Activated CD4-positive, alpha-beta T cell treated with anti-CD3 and anti-CD28 coated beads, Interleukin-2, amount 10 ng/mL, durations not matched to agents 24 days and 14 days (primary cell): Measurements from ENCODE around the gene AMFR. TPM values are rescaled to one million over a fixed set of nuclear protein-coding genes. Genes with fewer than 3 reads are reported as not detected.

Source experiments
- DNase-seq: peaks from one replicate; pipeline ENCODE4 v3.0.0; 2022
- H3K27ac Mint-ChIP-seq: one replicate; pipeline ENCODE4 v1.8.0; 2022; ENCODE audit warnings: mild to moderate bottlenecking, mixed read lengths
- H3K27me3 Mint-ChIP-seq: one replicate; pipeline ENCODE4 v1.8.0; 2022; ENCODE audit warnings: mixed read lengths
- H3K36me3 Mint-ChIP-seq: one replicate; pipeline ENCODE4 v1.8.0; 2022; ENCODE audit warnings: low read depth, mild to moderate bottlenecking, mixed read lengths
- H3K4me1 Mint-ChIP-seq: one replicate; pipeline ENCODE4 v1.8.0; 2021; ENCODE audit warnings: mixed read lengths
- H3K4me3 Mint-ChIP-seq: one replicate; pipeline ENCODE4 v1.8.0; 2022; ENCODE audit warnings: mild to moderate bottlenecking, moderate library complexity, mixed read lengths
- H3K9me3 Mint-ChIP-seq: one replicate; pipeline ENCODE4 v1.8.0; 2021; ENCODE audit warnings: mixed read lengths
- intact Hi-C: fragments of 100-400 bp; cut with micrococcal nuclease; formaldehyde crosslinking; loops from one replicate; pipeline ENCODE4 v1.15.1; 2023
- total RNA-seq: library from RNA; stranded (reverse); gene quantifications from 2 replicates; pipeline ENCODE4 v1.2.3, GENCODE V29; 2022

AMFR gene
- total RNA-seq, 1 donor from 2014 or later: 50.6 TPM

DNA sequence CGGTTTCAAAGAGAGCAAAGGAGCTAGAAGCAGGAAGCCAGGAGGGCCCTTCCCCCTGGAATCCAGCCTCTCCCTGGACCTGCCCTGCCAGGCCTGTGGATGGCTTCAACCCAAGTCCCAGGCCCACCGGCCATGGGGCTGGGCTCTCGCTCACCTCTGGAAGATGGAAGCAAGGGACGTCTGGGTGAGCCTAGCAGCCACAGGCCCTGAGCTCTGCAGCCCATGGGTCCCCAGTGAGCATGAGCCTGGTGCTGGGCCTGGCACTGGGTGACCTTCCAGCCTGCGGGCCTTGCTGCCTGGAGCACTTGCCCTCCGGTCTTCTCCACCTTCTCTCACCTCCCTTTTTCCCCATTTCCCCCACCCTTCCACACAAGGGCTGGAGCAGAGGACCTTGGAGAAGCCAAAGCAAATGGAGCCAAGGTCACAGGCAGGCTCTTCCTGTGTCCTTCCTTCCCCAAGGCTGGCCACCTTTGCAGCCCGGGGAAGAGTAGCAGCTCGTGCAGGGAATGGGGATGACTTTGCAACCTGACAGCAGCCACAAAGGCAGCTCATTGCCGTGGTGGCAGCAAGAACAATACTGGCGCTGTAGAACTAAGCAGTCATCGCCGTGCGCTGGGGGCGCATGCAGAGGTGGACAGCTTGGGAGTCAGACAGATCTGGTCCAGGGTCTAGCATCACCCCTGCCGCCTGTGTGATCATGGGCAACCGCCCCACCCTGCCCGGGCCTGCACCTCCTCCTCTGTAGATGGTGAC lies 86.6 kb downstream of the AMFR start:
- Mint-ChIP-seq H3K36me3 (no peaks in the 10 kb centered on the region), H3K27me3 (no peaks in the 10 kb centered on the region), H3K4me1 (no peaks in the 10 kb centered on the region), H3K27ac (no peak overlapping the region), H3K9me3 (no peaks in the 10 kb centered on the region), H3K4me3 (no peak overlapping the region)
- no peak for DNase-seq
- intact Hi-C loops: no loop called here

DNA sequence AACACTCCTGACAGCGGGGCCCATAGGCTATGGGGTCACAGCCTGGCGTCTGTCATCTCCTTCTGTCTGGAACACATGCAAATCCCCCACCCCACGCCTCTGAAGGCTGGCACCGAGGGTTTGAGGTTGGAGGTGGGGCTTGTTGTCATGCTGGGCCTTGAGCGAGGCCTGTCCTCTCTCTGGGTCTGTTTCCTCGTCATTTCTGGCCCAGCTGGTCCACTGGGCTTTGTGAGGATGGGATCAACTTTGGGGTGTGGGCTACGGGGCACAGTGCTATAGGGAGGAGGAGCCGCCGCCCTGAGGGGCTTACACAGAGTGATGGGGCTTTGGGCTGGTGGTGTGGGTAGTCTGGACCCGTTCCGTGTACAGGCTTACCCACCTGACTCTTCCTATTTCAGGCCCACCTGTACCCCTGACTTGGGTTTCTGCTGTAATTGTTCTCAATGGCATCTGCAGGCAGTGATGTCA lies 87.5 kb downstream of the AMFR start:
- intact Hi-C loops: no loop called here
- H3K27ac Mint-ChIP-seq: no peak overlapping the region
- H3K4me3 Mint-ChIP-seq: no peak overlapping the region
- H3K36me3 Mint-ChIP-seq: no peaks in the 10 kb centered on the region
- no peak for DNase-seq
- no peaks in the 10 kb centered on the region for H3K27me3 Mint-ChIP-seq
- no peaks in the 10 kb centered on the region for H3K9me3 Mint-ChIP-seq
- no peaks in the 10 kb centered on the region for H3K4me1 Mint-ChIP-seq

DNA sequence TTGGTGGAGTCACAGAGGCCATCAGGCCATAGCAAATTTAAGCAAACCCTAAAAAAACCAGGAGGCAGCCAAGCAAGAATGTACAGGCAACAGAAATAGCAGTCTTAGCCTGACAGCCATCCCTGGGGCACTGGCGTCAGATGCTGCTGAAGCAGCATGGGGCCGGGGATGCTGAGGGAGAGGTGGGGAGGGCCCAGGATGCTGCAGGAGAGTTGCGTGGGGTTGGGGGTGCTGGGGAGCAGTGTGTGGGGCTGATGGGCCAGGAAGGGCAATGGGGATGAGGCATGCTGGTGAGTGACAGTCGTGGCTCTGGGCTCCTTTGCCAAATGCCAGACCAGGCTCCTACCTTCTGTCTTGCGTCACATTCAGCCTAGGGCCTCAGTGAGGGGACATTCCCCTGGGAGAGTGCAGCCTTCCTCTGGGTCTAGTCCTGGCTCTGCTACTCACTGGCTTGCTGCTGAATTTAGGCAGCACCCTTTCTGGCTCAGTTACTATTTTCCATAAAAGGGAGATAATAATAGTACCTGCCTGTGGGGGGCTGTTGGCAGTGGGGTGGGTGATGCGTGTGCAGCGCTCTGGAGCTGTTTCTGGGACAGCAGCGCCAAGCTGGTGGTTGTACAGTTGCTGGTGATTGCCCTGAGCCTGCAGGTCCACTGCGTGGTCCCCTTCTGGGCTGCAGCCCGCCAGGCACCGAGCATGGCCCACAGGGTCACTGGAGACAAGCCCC lies 88.1 kb downstream of the AMFR start:
- H3K9me3 Mint-ChIP-seq: no peaks in the 10 kb centered on the region
- no peak overlapping the region for H3K4me3 Mint-ChIP-seq
- intact Hi-C loops: no loop called here
- no peaks in the 10 kb centered on the region for H3K36me3 Mint-ChIP-seq
- DNase-seq: no peak
- H3K27ac Mint-ChIP-seq: no peak overlapping the region
- H3K4me1 Mint-ChIP-seq: no peaks in the 10 kb centered on the region
- no peaks in the 10 kb centered on the region for H3K27me3 Mint-ChIP-seq

DNA sequence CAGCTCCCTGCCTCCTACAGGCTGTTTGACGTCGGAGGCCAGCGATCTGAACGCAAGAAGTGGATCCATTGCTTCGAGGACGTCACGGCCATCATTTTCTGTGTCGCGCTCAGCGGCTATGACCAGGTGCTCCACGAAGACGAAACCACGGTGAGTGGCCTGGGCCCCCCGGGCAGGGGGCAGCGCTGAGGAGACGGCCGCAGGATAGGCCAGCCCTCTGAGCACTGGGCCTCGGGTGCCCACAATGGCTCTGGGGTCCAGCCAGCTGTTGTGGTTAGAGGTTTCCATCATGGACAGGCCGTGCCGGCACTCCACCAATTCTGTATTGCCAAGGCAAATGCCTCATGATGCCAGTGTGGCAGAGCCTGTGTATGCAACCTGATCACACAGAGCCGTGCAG lies 88.6 kb downstream of the AMFR start:
- no peak overlapping the region for H3K27ac Mint-ChIP-seq
- H3K4me3 Mint-ChIP-seq: no peak overlapping the region
- H3K9me3 Mint-ChIP-seq: no peaks in the 10 kb centered on the region
- no peaks in the 10 kb centered on the region for H3K27me3 Mint-ChIP-seq
- intact Hi-C loops: no loop called here
- no peak for DNase-seq
- no peaks in the 10 kb centered on the region for H3K36me3 Mint-ChIP-seq
- no peaks in the 10 kb centered on the region for H3K4me1 Mint-ChIP-seq

DNA sequence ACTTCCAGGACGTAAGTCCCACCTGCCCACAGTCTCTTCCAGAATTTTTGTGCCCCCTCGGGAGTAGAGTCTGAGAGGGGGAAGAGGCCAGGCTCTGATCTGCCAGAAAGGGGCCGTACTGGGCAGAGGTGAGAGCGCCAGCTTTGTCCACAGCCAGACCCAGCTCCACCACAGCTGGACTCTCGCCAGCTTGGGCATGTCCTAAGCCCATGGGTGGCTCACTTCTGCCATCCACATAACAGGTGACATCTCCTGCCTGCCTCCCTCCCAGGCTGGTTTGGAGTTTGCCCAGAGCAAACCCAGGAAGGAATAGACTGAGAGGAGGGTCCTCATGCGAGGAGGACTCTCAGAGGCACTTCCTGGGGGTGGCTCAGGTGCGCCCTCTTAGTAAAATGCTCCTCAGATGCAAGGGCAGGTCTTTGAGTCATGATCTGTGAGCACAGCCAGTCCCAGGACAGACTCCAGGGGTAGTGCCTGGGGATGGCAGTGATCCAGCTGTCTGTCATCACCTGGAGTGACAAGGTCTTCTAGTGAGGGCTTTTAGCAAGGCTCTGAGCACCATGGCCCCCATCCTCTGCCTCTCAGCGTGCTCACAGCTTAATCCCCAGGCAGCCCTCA lies 89.2 kb downstream of the AMFR start:
- Mint-ChIP-seq H3K4me1 (no peaks in the 10 kb centered on the region), H3K4me3 (no peak overlapping the region), H3K36me3 (no peaks in the 10 kb centered on the region), H3K27ac (no peak overlapping the region), H3K27me3 (no peaks in the 10 kb centered on the region), H3K9me3 (no peaks in the 10 kb centered on the region)
- no peak for DNase-seq
- intact Hi-C loops: no loop called here

DNA sequence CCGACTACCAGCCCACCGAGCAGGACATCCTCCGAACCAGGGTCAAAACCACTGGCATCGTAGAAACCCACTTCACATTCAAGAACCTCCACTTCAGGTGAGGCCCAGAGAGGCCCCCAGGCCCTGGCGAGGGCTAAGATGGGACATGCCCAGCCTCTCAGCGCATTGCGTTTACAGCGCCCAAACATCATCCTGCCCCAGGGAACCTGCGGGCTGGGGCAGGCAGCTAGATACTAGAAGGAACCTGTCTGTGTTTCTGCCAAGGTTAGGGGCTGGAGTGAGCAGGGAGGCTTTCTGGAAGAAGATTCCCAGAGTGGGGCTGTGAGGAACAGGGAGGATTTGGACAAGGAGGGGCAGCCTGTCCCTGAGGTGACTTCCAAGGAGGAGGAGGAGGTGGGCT lies 90.6 kb downstream of the AMFR start:
- Mint-ChIP-seq H3K27me3 (no peaks in the 10 kb centered on the region), H3K27ac (no peak overlapping the region), H3K4me1 (no peaks in the 10 kb centered on the region), H3K4me3 (no peak overlapping the region), H3K36me3 (no peaks in the 10 kb centered on the region), H3K9me3 (no peaks in the 10 kb centered on the region)
- intact Hi-C loops: no loop called here
- DNase-seq: no peak

DNA sequence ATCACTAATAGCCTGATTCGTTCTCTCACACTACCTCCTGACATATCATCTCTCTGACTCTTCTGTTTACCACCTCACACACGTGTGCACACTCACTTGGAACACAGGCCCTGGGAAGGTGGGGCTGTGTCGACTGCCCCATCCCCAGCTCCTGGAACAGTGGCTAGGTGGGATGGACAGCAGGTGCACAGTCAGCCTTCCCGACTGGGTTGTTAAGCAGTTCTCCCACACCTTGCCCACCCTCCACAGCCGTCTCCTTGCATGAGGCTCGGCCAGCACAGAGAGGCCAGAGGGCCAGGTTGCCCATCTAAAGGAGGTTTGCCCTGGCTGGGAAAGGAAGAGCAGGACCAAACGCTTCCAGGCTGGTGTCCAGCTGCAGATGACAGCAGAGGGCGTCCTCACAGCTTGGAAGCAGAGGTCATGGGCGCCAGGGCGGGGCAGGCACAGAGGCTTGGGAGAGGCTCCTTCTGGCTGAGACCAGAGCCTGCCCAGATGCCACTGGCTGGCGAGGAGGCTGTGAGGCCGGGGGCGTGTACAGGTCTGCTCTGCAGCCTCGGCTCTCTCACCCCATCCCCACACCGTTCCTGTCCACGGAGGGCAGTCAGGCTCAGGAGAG lies 92.8 kb downstream of the AMFR start:
- intact Hi-C loops: no loop called here
- no peaks in the 10 kb centered on the region for H3K4me1 Mint-ChIP-seq
- DNase-seq: no peak
- H3K9me3 Mint-ChIP-seq: no peaks in the 10 kb centered on the region
- H3K27ac Mint-ChIP-seq: no peak overlapping the region
- no peak overlapping the region for H3K4me3 Mint-ChIP-seq
- no peaks in the 10 kb centered on the region for H3K36me3 Mint-ChIP-seq
- H3K27me3 Mint-ChIP-seq: no peaks in the 10 kb centered on the region

- intact Hi-C loops: no loop called here
- no peaks in the 10 kb centered on the region for H3K9me3 Mint-ChIP-seq
- H3K4me1 Mint-ChIP-seq: no peaks in the 10 kb centered on the region
- H3K27me3 Mint-ChIP-seq: no peaks in the 10 kb centered on the region
- no peak overlapping the region for H3K4me3 Mint-ChIP-seq
- no peak overlapping the region for H3K27ac Mint-ChIP-seq
- H3K36me3 Mint-ChIP-seq: no peaks in the 10 kb centered on the region
- DNase-seq: no peak
These were observed 93.4 kb downstream of the AMFR start for GRCh38 chr16:56331915-56332314.

- no peaks in the 10 kb centered on the region for H3K36me3 Mint-ChIP-seq
- H3K9me3 Mint-ChIP-seq: no peaks in the 10 kb centered on the region
- H3K27me3 Mint-ChIP-seq: no peaks in the 10 kb centered on the region
- no peak overlapping the region for H3K4me3 Mint-ChIP-seq
- DNase-seq: no peak
- no peak overlapping the region for H3K27ac Mint-ChIP-seq
- intact Hi-C loops: no loop called here
- no peaks in the 10 kb centered on the region for H3K4me1 Mint-ChIP-seq
These were observed 93.9 kb downstream of the AMFR start for GRCh38 chr16:56331399-56331798.

DNA sequence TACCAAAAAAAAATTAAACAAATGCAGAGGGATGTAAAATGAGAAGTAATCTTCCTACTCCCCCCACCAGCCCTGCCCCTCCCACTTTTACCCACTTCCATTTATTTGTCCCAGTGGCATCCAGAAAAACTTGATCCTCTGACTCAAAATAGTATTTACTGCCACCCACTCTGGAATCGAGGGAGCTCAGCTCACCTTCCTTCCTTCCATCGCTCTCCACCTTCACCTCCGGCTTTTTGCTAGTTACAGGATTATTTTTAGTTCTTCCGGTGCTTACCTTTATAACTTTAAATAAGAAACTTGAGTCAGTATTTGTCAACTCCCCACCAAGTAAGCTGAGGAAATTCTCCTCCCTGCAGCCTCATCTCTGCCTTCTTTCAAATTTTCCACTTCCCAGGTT lies 94.9 kb downstream of the AMFR start:
- H3K36me3 Mint-ChIP-seq: no peaks in the 10 kb centered on the region
- H3K27ac Mint-ChIP-seq: no peak overlapping the region
- H3K9me3 Mint-ChIP-seq: no peaks in the 10 kb centered on the region
- H3K4me1 Mint-ChIP-seq: no peaks in the 10 kb centered on the region
- no peak for DNase-seq
- H3K4me3 Mint-ChIP-seq: no peak overlapping the region
- no peaks in the 10 kb centered on the region for H3K27me3 Mint-ChIP-seq
- intact Hi-C loops: no loop called here

DNA sequence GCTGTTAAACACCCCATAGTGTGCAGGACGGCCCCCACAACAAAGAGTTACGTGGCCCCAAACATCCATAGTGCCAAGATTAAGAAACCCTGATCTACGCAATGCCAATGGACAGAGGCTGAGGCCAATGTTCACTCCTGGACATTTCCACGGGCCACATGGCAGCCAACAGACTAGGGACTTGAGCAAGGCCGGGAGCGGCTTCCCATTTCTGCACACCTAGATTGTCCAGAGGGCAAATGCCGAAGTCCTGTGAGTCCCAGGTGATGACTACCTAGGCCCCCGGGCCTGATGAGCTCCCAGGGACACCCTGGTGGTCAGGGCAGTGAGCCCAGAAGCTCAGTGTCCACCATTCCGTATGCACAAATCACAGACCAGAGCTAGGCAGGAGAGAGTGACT lies 95.5 kb downstream of the AMFR start:
- no peaks in the 10 kb centered on the region for H3K9me3 Mint-ChIP-seq
- intact Hi-C loops: no loop called here
- no peaks in the 10 kb centered on the region for H3K36me3 Mint-ChIP-seq
- no peak overlapping the region for H3K4me3 Mint-ChIP-seq
- H3K27me3 Mint-ChIP-seq: no peaks in the 10 kb centered on the region
- H3K27ac Mint-ChIP-seq: no peak overlapping the region
- no peak for DNase-seq
- no peaks in the 10 kb centered on the region for H3K4me1 Mint-ChIP-seq

DNA sequence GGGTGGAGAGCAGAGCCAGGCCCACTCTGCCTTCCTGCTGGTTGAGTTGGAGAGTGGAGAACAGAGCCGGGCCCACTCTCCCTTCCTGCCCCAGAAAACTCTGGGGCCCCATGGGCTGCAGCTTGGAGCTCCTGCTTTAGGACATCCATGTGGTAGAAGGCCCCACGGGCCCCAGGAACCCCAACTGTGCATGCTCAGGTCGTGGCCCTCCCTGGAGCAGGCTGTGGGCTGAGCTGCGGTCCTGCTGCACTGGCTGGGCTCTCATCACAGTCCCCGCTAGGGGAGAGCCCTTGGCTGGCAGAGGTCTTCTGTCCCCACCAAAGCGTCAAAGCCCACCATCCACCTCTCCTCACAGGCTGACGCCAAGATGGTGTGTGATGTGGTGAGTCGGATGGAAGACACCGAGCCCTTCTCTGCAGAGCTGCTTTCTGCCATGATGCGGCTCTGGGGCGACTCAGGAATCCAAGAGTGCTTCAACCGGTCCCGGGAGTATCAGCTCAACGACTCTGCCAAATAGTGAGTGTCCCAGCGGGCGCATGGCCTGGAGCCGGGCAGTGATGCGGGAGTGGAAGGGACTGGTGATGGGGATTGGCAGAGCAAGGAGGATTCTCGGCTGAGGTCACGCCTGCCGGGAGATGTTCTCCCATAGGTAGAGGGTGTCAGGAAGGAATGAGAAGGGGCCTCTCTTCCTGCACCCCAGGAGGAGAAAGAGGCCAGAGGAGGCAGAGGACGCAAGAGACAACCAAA lies 96.9 kb downstream of the AMFR start:
- no peaks in the 10 kb centered on the region for H3K9me3 Mint-ChIP-seq
- intact Hi-C loops: no loop called here
- no peak for DNase-seq
- H3K4me3 Mint-ChIP-seq: no peak overlapping the region
- no peaks in the 10 kb centered on the region for H3K4me1 Mint-ChIP-seq
- no peak overlapping the region for H3K27ac Mint-ChIP-seq
- H3K36me3 Mint-ChIP-seq: no peaks in the 10 kb centered on the region
- H3K27me3 Mint-ChIP-seq: no peaks in the 10 kb centered on the region

GRCh38 chr16:56327929-56328258 lies 97.5 kb downstream of the AMFR start:
- intact Hi-C loops: no loop called here
- H3K9me3 Mint-ChIP-seq: no peaks in the 10 kb centered on the region
- no peaks in the 10 kb centered on the region for H3K4me1 Mint-ChIP-seq
- H3K4me3 Mint-ChIP-seq: no peak overlapping the region
- H3K36me3 Mint-ChIP-seq: no peaks in the 10 kb centered on the region
- H3K27ac Mint-ChIP-seq: no peak overlapping the region
- no peak for DNase-seq
- H3K27me3 Mint-ChIP-seq: no peaks in the 10 kb centered on the region
